HepG2 (cell line): Measurements from ENCODE around the gene TGFBRAP1.

Experiments
- ATAD3A ChIP-seq: sonication (generic); formaldehyde crosslinking; IDR thresholded peaks from 2 replicates; pipeline ENCODE4 v1.4.0; 2020; ENCODE audit warnings: missing genetic modification reagents
- ATM ChIP-seq: fragments of 450-650 bp; IDR thresholded peaks from 2 replicates; pipeline ENCODE4 v1.7.1; 2017; ENCODE audit warnings: mild to moderate bottlenecking, borderline replicate concordance
- BHLHE40 ChIP-seq: IDR thresholded peaks from 2 replicates; pipeline ENCODE4 v1.6.1; 2011; ENCODE audit warnings: low read length, improper control_type of control experiment
- CREB3 ChIP-seq: sonication (generic); formaldehyde crosslinking; IDR thresholded peaks from 2 replicates; pipeline ENCODE4 v1.5.0; 2020; ENCODE audit warnings: missing genetic modification reagents
- EP300 ChIP-seq, 3 experiments: sonication (generic) in 1 of 3; formaldehyde crosslinking in 1 of 3; IDR thresholded peaks; 2 replicates each; pipeline versions ENCODE4 v1.5.1 to v1.6.1; 2011 to 2020; ENCODE audit warnings: low read depth in 2 of 3, low read length in 2 of 3, borderline replicate concordance in 1 of 3, improper control_type of control experiment in 1 of 3, mild to moderate bottlenecking in 1 of 3, missing genetic modification reagents in 1 of 3, moderate library complexity in 1 of 3
- HNRNPH1 ChIP-seq: fragments of 200-400 bp; formaldehyde crosslinking; optimal IDR thresholded peaks from 2 replicates; pipeline ENCODE3; 2017; ENCODE audit warnings: mild to moderate bottlenecking, low read depth, low read length
- KDM5A ChIP-seq: fragments of 200-600 bp; sonication (generic); IDR thresholded peaks from 2 replicates; pipeline ENCODE4 v1.7.0; 2018; ENCODE audit warnings: antibody characterized with exemption, mild to moderate bottlenecking, low read length, borderline replicate concordance
- LRRFIP1 ChIP-seq: sonication (generic); formaldehyde crosslinking; conservative IDR thresholded peaks from 2 replicates; pipeline ENCODE4 v1.4.0; 2020; ENCODE audit warnings: missing genetic modification reagents
- POLR2AphosphoS5 ChIP-seq: IDR thresholded peaks from 2 replicates; pipeline ENCODE4 v1.6.1; 2012; ENCODE audit warnings: low read depth, low read length
- SNAPC2 ChIP-seq: sonication (generic); formaldehyde crosslinking; IDR thresholded peaks from 2 replicates; pipeline ENCODE4 v1.8.1; 2022; ENCODE audit warnings: mild to moderate bottlenecking, missing genetic modification reagents
- YY1 ChIP-seq: IDR thresholded peaks from 2 replicates; pipeline ENCODE4 v1.6.1; 2011; ENCODE audit warnings: low read length, low read depth, moderate library complexity, mild to moderate bottlenecking; ENCODE audit not compliant: insufficient read depth, insufficient replicate concordance

- TF ChIP-seq SNAPC2 (CRISPR knock-in tag) (no peak), ATAD3A (no peak), EP300 (IDR thresholded peaks at IDR 0.05; ENCODE audit: low read depth in 2 of 2, low read length in 2 of 2) (no peak), EP300 (CRISPR knock-in tag; IDR thresholded peaks at IDR 0.05; ENCODE audit: borderline replicate concordance) (no peak), LRRFIP1 (CRISPR knock-in tag) (no peak), BHLHE40 (no peak), ATM (no peak), KDM5A (no peak), CREB3 (no peak), HNRNPH1 (no peak), POLR2AphosphoS5 (no peak), YY1 (no peak)
Observed at GRCh38 chr2:105249891-105250290, 79.6 kb downstream of the TGFBRAP1 start.
